Measurements from ENCODE around the gene PITX2.

GRCh38 chr4:110666030-110666429 is 43.2 kb upstream of the PITX2 start:
- TF ChIP-seq CTCF (tag by site-specific recombination; IDR thresholded peaks at IDR 0.05) (no peak), PATZ1 (tag by site-specific recombination; IDR thresholded peaks at IDR 0.05) (no peak), ZBTB21 (tag by site-specific recombination; IDR thresholded peaks at IDR 0.05) (no peak), ZNF488 (tag by site-specific recombination; IDR thresholded peaks at IDR 0.05) (no peak), GFI1B (tag by site-specific recombination; IDR thresholded peaks at IDR 0.05) (no peak), ZNF140 (tag by site-specific recombination; IDR thresholded peaks at IDR 0.05) (no peak), REST (tag by site-specific recombination; IDR thresholded peaks at IDR 0.05) (no peak)
- TF ChIP-seq, protein P1, sequence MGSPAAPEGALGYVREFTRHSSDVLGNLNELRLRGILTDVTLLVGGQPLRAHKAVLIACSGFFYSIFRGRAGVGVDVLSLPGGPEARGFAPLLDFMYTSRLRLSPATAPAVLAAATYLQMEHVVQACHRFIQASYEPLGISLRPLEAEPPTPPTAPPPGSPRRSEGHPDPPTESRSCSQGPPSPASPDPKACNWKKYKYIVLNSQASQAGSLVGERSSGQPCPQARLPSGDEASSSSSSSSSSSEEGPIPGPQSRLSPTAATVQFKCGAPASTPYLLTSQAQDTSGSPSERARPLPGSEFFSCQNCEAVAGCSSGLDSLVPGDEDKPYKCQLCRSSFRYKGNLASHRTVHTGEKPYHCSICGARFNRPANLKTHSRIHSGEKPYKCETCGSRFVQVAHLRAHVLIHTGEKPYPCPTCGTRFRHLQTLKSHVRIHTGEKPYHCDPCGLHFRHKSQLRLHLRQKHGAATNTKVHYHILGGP (tag by site-specific recombination; IDR thresholded peaks at IDR 0.05): no peak
